Left renal pelvis (tissue), 4 donors: ENCODE measurements around the gene CARM1. TPM values are rescaled to one million over a fixed set of nuclear protein-coding genes. Genes with fewer than 3 reads are reported as not detected.

Experiments used
- DNase-seq, 4 donors: peaks; one replicate each; pipeline ENCODE4 v3.0.0-alpha.2; 2013; ENCODE audit warnings: low read depth in 4 of 4, low spot score in 3 of 4
- polyA plus RNA-seq, 4 donors: library from polyadenylated mRNA; unstranded; fragments of 120-200 nt; gene quantifications; one replicate each; pipeline ENCODE4 v1.2.1, GENCODE V29; 2013; ENCODE audit not compliant: insufficient read length in 4 of 4

Gene CARM1
- polyA plus RNA-seq, 4 donors: 42.8 to 54.5 (median 48.5) TPM

GRCh38 chr19:10896851-10897526 is 25.6 kb downstream of the CARM1 start:
- no peak for DNase-seq

DNA sequence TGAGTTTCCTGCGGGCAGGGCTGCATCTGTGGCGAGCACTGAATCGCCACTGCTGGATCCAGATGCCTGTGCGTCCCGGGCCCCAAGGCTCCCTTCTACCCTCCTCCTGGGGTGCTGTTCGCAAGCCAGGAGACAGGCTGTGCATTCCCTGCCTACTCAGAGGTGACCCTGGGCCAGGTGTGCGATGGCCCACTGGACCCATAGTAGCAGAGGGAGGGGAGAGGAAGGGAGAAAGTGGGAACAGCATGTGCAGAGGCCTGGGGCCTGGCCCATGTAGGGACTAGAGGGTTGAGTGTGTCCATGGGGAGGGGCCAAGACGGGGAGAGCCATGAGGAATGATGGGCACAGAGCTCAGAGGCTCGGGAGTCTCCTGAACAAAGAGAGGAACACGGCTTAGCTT is 27.3 kb downstream of the CARM1 start:
- DNase-seq: no peak

GRCh38 chr19:10899151-10899653 is 27.8 kb downstream of the CARM1 start:
- DNase-seq: no peak

GRCh38 chr19:10907925-10908324 is 36.6 kb downstream of the CARM1 start:
- DNase-seq: no peak

- DNase-seq: no peak
Observed at GRCh38 chr19:10908380-10908960, 37.1 kb downstream of the CARM1 start.

GRCh38 chr19:10911579-10912363 is 40.4 kb downstream of the CARM1 start:
- DNase-seq: no peak

DNA sequence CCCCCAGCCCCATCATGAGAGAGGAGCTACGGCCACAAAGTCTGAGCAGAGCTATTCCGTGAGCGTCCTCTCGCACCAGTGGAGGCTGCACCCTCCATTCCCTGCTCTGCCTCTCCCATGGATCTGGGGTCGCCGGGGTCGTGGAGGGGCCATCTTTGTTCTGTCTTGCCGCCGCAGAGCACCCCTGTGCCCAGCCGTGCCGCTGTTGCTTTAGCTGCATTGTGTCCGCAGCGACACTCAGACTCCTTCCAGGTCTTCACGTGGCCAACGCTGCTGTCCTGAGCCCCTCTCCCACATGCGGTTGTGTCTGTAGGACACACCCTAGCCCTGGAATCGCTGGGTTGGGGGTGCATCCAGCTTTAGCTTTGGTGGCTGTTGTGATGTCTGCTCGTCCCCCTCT is 41.3 kb downstream of the CARM1 start:
- no peak for DNase-seq

DNA sequence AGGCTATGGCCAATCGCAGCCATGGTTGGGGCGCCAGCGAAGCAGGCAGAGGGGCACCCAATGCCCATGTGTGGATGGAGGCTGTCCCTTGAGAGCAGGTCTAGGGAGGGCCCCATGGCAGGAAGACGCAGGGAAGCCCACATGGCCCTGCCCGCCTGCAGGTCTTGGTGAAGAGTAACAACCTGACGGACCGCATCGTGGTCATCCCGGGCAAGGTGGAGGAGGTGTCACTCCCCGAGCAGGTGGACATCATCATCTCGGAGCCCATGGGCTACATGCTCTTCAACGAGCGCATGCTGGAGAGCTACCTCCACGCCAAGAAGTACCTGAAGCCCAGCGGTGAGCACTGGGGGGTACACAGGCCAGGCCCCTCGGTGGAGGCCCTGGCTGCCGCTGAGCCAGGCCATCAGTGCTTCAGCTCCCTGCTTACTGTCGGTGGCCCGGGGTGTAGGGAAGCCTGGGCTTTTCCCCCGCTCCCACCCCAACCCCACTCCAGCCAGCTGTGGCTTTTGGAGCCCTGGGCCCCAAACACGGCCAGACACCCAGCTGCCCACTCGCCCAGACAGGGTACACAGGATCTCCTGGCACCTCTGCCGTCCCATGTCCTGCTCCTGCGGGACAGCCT is 42.5 kb downstream of the CARM1 start:
- no peak for DNase-seq

GRCh38 chr19:10915130-10916091 is 44.1 kb downstream of the CARM1 start:
- no peak for DNase-seq

- no peak for DNase-seq
Observed at GRCh38 chr19:10916602-10917001, 45.2 kb downstream of the CARM1 start.

DNA sequence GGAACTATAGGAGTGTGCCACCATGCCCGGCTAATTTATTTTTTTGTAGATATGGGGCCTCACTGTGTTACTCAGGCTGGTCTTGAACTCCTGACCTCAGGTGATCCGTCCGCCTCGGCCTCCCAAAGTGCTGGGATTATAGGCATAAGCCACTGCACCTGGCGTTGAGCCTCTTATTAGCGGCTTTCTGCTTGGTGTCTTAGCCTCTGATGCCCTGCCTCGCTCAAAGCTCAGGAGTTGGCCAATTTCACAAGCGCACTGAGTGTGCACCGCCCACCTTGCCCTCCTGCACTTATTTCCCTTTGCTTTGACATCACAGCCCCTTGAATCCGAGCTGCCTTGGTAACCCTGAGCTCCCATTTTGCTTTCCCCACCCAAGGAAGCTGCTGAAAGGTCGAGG is 47.0 kb downstream of the CARM1 start:
- no peak for DNase-seq

DNA sequence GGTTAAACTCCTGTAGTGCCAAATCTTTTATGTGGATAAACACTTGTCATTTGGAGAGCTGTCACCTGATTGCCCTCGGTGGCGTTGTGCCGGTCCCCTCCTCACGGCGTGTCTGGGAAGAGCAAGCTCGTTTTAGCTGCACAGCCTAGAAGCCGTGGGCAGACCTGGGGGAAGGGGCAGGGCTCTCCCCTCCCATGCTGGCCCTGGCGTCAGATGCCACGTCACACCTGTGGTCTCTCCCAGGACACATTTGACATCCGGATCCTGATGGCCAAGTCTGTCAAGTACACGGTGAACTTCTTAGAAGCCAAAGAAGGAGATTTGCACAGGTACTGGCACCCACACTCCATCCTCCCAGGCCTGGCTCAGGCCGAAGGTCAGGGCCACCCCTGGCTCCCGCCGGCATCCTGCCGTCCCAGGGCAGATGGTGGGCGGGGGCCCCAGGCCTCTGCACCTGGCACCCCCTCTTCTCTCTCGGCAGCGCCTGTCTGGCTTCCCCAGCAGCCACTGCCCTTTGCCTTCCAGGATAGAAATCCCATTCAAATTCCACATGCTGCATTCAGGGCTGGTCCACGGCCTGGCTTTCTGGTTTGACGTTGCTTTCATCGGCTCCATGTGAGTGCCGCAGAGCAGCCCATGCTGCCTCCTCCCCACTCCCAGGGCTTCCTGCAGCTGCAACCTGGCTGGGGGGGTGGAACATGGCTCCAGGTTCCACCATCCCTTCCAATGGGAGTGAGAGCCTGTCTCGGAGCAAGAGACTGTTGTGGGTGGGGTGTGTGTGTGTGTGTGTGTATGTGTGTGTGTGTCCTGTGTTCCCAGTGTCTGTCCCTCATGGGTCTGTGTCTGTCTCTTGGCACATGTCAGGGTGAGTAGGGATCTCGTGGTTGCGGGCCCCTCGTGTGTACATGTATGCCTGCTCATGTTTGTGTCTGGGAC is 48.3 kb downstream of the CARM1 start:
- DNase-seq: no peak

- DNase-seq: no peak
Observed at GRCh38 chr19:10920288-10920655, 48.9 kb downstream of the CARM1 start.

- no peak for DNase-seq
Observed at GRCh38 chr19:10920781-10921180, 49.4 kb downstream of the CARM1 start.

DNA sequence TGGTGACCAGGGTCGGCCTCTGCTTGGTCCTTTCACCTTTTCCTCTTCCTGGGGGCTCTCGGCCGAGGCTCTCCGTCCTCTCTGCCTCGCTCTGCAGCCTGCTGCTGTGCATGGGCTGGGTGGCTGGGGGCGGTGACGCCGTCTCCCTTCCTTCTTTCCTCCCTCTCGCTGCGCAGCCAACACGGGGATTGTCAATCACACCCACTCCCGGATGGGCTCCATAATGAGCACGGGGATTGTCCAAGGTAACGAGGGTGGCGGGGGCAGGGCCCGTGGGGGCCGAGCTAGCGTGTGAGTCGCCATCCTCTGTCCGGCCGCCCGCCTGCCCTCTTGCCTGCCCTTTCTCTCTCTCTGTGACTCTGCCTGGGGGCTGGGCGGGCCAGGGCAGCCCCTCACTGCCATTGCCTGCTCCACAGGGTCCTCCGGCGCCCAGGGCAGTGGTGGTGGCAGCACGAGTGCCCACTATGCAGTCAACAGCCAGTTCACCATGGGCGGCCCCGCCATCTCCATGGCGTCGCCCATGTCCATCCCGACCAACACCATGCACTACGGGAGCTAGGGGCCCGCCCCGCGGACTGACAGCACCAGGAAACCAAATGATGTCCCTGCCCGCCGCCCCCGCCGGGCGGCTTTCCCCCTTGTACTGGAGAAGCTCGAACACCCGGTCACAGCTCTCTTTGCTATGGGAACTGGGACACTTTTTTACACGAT is 50.0 kb downstream of the CARM1 start:
- no peak for DNase-seq

DNA sequence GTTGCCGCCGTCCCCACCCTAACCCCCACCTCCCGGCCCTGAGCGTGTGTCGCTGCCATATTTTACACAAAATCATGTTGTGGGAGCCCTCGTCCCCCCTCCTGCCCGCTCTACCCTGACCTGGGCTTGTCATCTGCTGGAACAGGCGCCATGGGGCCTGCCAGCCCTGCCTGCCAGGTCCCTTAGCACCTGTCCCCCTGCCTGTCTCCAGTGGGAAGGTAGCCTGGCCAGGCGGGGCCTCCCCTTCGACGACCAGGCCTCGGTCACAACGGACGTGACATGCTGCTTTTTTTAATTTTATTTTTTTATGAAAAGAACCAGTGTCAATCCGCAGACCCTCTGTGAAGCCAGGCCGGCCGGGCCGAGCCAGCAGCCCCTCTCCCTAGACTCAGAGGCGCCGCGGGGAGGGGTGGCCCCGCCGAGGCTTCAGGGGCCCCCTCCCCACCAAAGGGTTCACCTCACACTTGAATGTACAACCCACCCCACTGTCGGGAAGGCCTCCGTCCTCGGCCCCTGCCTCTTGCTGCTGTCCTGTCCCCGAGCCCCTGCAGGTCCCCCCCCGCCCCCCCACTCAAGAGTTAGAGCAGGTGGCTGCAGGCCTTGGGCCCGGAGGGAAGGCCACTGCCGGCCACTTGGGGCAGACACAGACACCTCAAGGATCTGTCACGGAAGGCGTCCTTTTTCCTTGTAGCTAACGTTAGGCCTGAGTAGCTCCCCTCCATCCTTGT is 50.7 kb downstream of the CARM1 start:
- DNase-seq: no peak

DNA sequence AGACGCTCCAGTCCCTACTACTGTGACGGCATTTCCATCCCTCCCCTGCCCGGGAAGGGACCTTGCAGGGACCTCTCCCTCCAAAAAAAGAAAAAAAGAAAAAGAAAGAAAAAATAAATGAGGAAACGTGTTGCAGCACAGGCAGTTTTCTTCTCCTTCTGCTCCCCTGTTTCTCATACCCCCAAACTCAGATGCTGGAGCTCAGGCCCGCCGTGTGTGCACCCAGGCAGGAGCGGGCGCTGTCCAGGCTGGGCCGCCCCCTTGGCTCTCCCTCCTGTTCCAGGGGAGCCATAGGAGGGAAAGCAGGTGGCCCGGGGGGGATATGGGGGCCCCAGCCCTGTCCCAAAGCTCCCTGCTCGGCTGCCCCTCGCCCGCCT is 51.3 kb downstream of the CARM1 start:
- DNase-seq: no peak
